Measurements from ENCODE around the gene KCNAB2. TPM values are rescaled to one million over a fixed set of nuclear protein-coding genes. Genes with fewer than 3 reads are reported as not detected.

The KCNAB2 gene
- total RNA-seq, 4 donors from 2014 or later, result 4.2 to 12.0 (median 10.0) TPM

- TF ChIP-seq CTCF (IDR thresholded peaks at IDR 0.05) (no peak), POLR2A (IDR thresholded peaks at IDR 0.05) (no peak)
- DNase-seq (ENCODE audit: low spot score in 2 of 2), result no peak
- intact Hi-C loops (cut with DNase I; ENCODE audit: low total_unique reads), result no loop called here
- 75 to 82% methylated on average over 12 of the region's 12 CpGs for WGBS, 2 donors
- H3K4me3 ChIP-seq (ENCODE audit: low read depth, poor library complexity, severe bottlenecking), result no peak overlapping the region
Measured at GRCh38 chr1:6035719-6036118, 10.0 kb upstream of the KCNAB2 start.

GRCh38 chr1:6037338-6037762 is 8.3 kb upstream of the KCNAB2 start:
- WGBS, 2 donors, result 32 to 38% methylated on average over 7 to 9 of the region's 9 CpGs
- no peak overlapping the region for H3K4me3 ChIP-seq (ENCODE audit: low read depth, poor library complexity, severe bottlenecking)
- no peak for TF ChIP-seq POLR2A (IDR thresholded peaks at IDR 0.05)
- TF ChIP-seq CTCF (IDR thresholded peaks at IDR 0.05), result no peak
- intact Hi-C loops (cut with DNase I; ENCODE audit: low total_unique reads), result no loop called here
- no peak for DNase-seq (ENCODE audit: low spot score in 2 of 2)

- DNase-seq (ENCODE audit: low spot score in 2 of 2), result no peak
- intact Hi-C loops (cut with DNase I; ENCODE audit: low total_unique reads), result no loop called here
- TF ChIP-seq POLR2A (IDR thresholded peaks at IDR 0.05), result no peak
- no peak for TF ChIP-seq CTCF (IDR thresholded peaks at IDR 0.05)
- WGBS, 2 donors, result 71 to 79% methylated on average over 7 of the region's 7 CpGs
- H3K4me3 ChIP-seq (ENCODE audit: low read depth, poor library complexity, severe bottlenecking), result no peak overlapping the region
Measured at GRCh38 chr1:6038603-6039002, 7.1 kb upstream of the KCNAB2 start.

- no peak for DNase-seq (ENCODE audit: low spot score in 2 of 2)
- no peak overlapping the region for H3K4me3 ChIP-seq (ENCODE audit: low read depth, poor library complexity, severe bottlenecking)
- intact Hi-C loops (cut with DNase I; ENCODE audit: low total_unique reads), result no loop called here
- 87 to 88% methylated on average over 15 of the region's 15 CpGs for WGBS, 2 donors
- TF ChIP-seq CTCF (IDR thresholded peaks at IDR 0.05) (no peak), POLR2A (IDR thresholded peaks at IDR 0.05) (no peak)
Measured at GRCh38 chr1:6039031-6039430, 6.7 kb upstream of the KCNAB2 start.

- DNase-seq (ENCODE audit: low spot score in 2 of 2), result no peak
- intact Hi-C loops (cut with DNase I; ENCODE audit: low total_unique reads), result no loop called here
- TF ChIP-seq CTCF (IDR thresholded peaks at IDR 0.05) (no peak), POLR2A (IDR thresholded peaks at IDR 0.05) (no peak)
- no peak overlapping the region for H3K4me3 ChIP-seq (ENCODE audit: low read depth, poor library complexity, severe bottlenecking)
- 86 to 93% methylated on average over 15 of the region's 15 CpGs for WGBS, 2 donors
Measured at GRCh38 chr1:6040444-6040843, 5.2 kb upstream of the KCNAB2 start.

- intact Hi-C loops (cut with DNase I; ENCODE audit: low total_unique reads), result no loop called here
- no peak for DNase-seq (ENCODE audit: low spot score in 2 of 2)
- 89 to 91% methylated on average over 22 of the region's 22 CpGs for WGBS, 2 donors
- TF ChIP-seq CTCF (IDR thresholded peaks at IDR 0.05) (no peak), POLR2A (IDR thresholded peaks at IDR 0.05) (no peak)
- no peak overlapping the region for H3K4me3 ChIP-seq (ENCODE audit: low read depth, poor library complexity, severe bottlenecking)
Measured at GRCh38 chr1:6040861-6041415, 4.8 kb upstream of the KCNAB2 start.

Data from lower leg skin (tissue), 4 donors.